Endodermal cell (in vitro differentiated cells): ENCODE data around the gene KMT5B. TPM values are rescaled to one million over a fixed set of nuclear protein-coding genes. Genes with fewer than 3 reads are reported as not detected.

Experiments
- DNase-seq: peaks from one replicate; pipeline ENCODE4 v3.0.0-alpha.2; 2017
- H3K27ac ChIP-seq: 2 replicates; pipeline ENCODE4 v1.5.1; 2013; ENCODE audit warnings: mild to moderate bottlenecking, low read depth, low read length, moderate library complexity
- H3K27me3 ChIP-seq: 2 replicates; pipeline ENCODE4 v1.6.1; 2013; ENCODE audit warnings: mild to moderate bottlenecking, low read length, moderate library complexity; ENCODE audit not compliant: insufficient read depth, control insufficient read depth, poor library complexity, severe bottlenecking
- H3K36me3 ChIP-seq: 2 replicates; pipeline ENCODE4 v1.7.0; 2013; ENCODE audit warnings: mild to moderate bottlenecking, low read length, moderate library complexity; ENCODE audit not compliant: control insufficient read depth, insufficient read depth
- H3K4me1 ChIP-seq: one replicate; pipeline ENCODE4 v1.7.0; 2013; ENCODE audit warnings: low read length; ENCODE audit not compliant: control insufficient read depth, insufficient read depth
- H3K4me3 ChIP-seq: 2 replicates; pipeline ENCODE4 v1.5.1; 2013; ENCODE audit warnings: mild to moderate bottlenecking, low read length, moderate library complexity
- H3K9ac ChIP-seq: 2 replicates; pipeline ENCODE4 v1.6.1; 2013; ENCODE audit warnings: mild to moderate bottlenecking, low read length, moderate library complexity; ENCODE audit not compliant: poor library complexity, severe bottlenecking; ENCODE audit errors: extremely low read depth
- H3K9me3 ChIP-seq: 2 replicates; pipeline ENCODE4 v1.6.1; 2013; ENCODE audit warnings: mild to moderate bottlenecking, low read length, moderate library complexity; ENCODE audit not compliant: control insufficient read depth
- H3K27ac Mint-ChIP-seq: 2 replicates; pipeline ENCODE4 v1.8.0; 2020; ENCODE audit warnings: mixed read lengths
- H3K27me3 Mint-ChIP-seq: 2 replicates; pipeline ENCODE4 v1.8.0; 2021; ENCODE audit warnings: mild to moderate bottlenecking, mixed read lengths; ENCODE audit not compliant: insufficient read depth
- H3K36me3 Mint-ChIP-seq: 2 replicates; pipeline ENCODE4 v1.8.0; 2020; ENCODE audit warnings: low read depth, mixed read lengths
- H3K4me1 Mint-ChIP-seq: 2 replicates; pipeline ENCODE4 v1.8.0; 2020; ENCODE audit warnings: mixed read lengths
- H3K4me3 Mint-ChIP-seq: 2 replicates; pipeline ENCODE4 v1.8.0; 2020; ENCODE audit warnings: mild to moderate bottlenecking, moderate library complexity, mixed read lengths
- H3K9me3 Mint-ChIP-seq: 2 replicates; pipeline ENCODE4 v1.8.0; 2020; ENCODE audit warnings: mild to moderate bottlenecking, mixed read lengths
- CTCF ChIP-seq: fragments of 200-600 bp; sonication (generic); conservative IDR thresholded peaks from 2 replicates; pipeline ENCODE4 v1.5.0; 2021; ENCODE audit warnings: antibody characterized with exemption, mild to moderate bottlenecking
- WGBS, 2 experiments: methylation state at CpG; one replicate each; pipeline versions ENCODE4 v1.1.5 to v1.1.7; 2013; ENCODE audit warnings: missing lambda C conversion rate in 2 of 2, mixed read lengths in 1 of 2; ENCODE audit not compliant: insufficient coverage in 1 of 2, insufficient read length in 1 of 2; 5-methylcytosine and 5-hydroxymethylcytosine counted together
- total RNA-seq, 2 donors: library from RNA; stranded (reverse); fragmentation: NEBNext Ultra II Directional in 1 of 2; extraction: Animal tissue kit (Norgen Biotek cat#: 25700) in 1 of 2; gene quantifications; 2 replicates in 1 of 2; 3 replicates in 1 of 2; pipeline ENCODE4 v1.2.1, GENCODE V29; 2021

The KMT5B gene
- total RNA-seq, 2 donors from 2014 or later = 53.3 to 62.3 TPM

- Histone ChIP-seq H3K36me3 (peaks cover 38% of the 10 kb centered on the region), H3K27ac (no peak overlapping the region), H3K27me3 (no peaks in the 10 kb centered on the region), H3K4me1 (no peaks in the 10 kb centered on the region), H3K9ac (no peak overlapping the region), H3K4me3 (no peak overlapping the region), H3K9me3 (no peaks in the 10 kb centered on the region)
- WGBS, 2 experiments = 93% methylated on average over 3 of the region's 3 CpGs
- Mint-ChIP-seq H3K4me1 (peaks cover 11% of the 10 kb centered on the region), H3K27me3 (no peaks in the 10 kb centered on the region), H3K4me3 (no peak overlapping the region), H3K27ac (no peak overlapping the region), H3K36me3 (peaks cover 35% of the 10 kb centered on the region), H3K9me3 (no peaks in the 10 kb centered on the region)
- DNase-seq = no peak
- no peak for TF ChIP-seq CTCF
These were observed 23.2 kb downstream of the KMT5B start for GRCh38 chr11:68189888-68190287.

- no peaks in the 10 kb centered on the region for H3K9me3 ChIP-seq
- H3K4me1 ChIP-seq = no peaks in the 10 kb centered on the region
- Mint-ChIP-seq H3K4me3 (no peak overlapping the region), H3K9me3 (no peaks in the 10 kb centered on the region), H3K27ac (no peak overlapping the region), H3K27me3 (no peaks in the 10 kb centered on the region), H3K36me3 (peaks cover 42% of the 10 kb centered on the region), H3K4me1 (peaks cover 11% of the 10 kb centered on the region)
- no peak for DNase-seq
- no peak overlapping the region for H3K9ac ChIP-seq
- no peak overlapping the region for H3K27ac ChIP-seq
- H3K27me3 ChIP-seq = no peaks in the 10 kb centered on the region
- TF ChIP-seq CTCF = no peak
- no peak overlapping the region for H3K4me3 ChIP-seq
- peaks cover 46% of the 10 kb centered on the region for H3K36me3 ChIP-seq
- WGBS, 2 experiments = 92 to 100% methylated on average over 1 to 3 of the region's 3 CpGs
These were observed 24.0 kb downstream of the KMT5B start for GRCh38 chr11:68189082-68189481.

GRCh38 chr11:68186061-68186460 lies 27.0 kb downstream of the KMT5B start:
- no peaks in the 10 kb centered on the region for H3K9me3 Mint-ChIP-seq
- no peak overlapping the region for H3K9ac ChIP-seq
- H3K36me3 ChIP-seq = peaks cover 70% of the 10 kb centered on the region
- H3K27ac Mint-ChIP-seq = peak overlapping the region; percentile 57
- no peaks in the 10 kb centered on the region for H3K27me3 Mint-ChIP-seq
- TF ChIP-seq CTCF = no peak
- H3K36me3 Mint-ChIP-seq = peaks cover 56% of the 10 kb centered on the region
- no peaks in the 10 kb centered on the region for H3K27me3 ChIP-seq
- WGBS, 2 experiments = 73 to 82% methylated on average over 4 to 6 of the region's 6 CpGs
- H3K27ac ChIP-seq = no peak overlapping the region
- no peak for DNase-seq
- no peaks in the 10 kb centered on the region for H3K4me1 Mint-ChIP-seq
- H3K9me3 ChIP-seq = no peaks in the 10 kb centered on the region
- no peak overlapping the region for H3K4me3 ChIP-seq
- H3K4me3 Mint-ChIP-seq = no peak overlapping the region
- no peaks in the 10 kb centered on the region for H3K4me1 ChIP-seq
